Activated naive CD4-positive, alpha-beta T cell treated with anti-CD3 and anti-CD28 coated beads, Interleukin-2, amount 10 ng/mL, durations not matched to agents 7 days and 5 days (primary cell): ENCODE results near the gene CPXM2.

Source experiments
- CTCF ChIA-PET: fragments of 350-600 bp; sonication (Branson Sonifier 250); formaldehyde crosslinking; loops from one replicate; lab custom pipeline; 2021; ENCODE audit warnings: antibody characterized with exemption; lab: Charles Lee
- DNase-seq: peaks from one replicate; pipeline ENCODE4 v3.0.0-alpha.2; 2020
- H3K27ac Mint-ChIP-seq: one replicate; pipeline ENCODE4 v1.8.0; 2021; ENCODE audit warnings: mild to moderate bottlenecking, moderate library complexity, mixed read lengths
- H3K27me3 Mint-ChIP-seq: one replicate; pipeline ENCODE4 v1.8.0; 2021; ENCODE audit warnings: mild to moderate bottlenecking, mixed read lengths
- H3K36me3 Mint-ChIP-seq: one replicate; pipeline ENCODE4 v1.8.0; 2021; ENCODE audit warnings: mixed read lengths
- H3K4me1 Mint-ChIP-seq: one replicate; pipeline ENCODE4 v1.8.0; 2021; ENCODE audit warnings: mixed read lengths
- H3K4me3 Mint-ChIP-seq: one replicate; pipeline ENCODE4 v1.8.0; 2021; ENCODE audit warnings: mild to moderate bottlenecking, moderate library complexity, mixed read lengths
- H3K9me3 Mint-ChIP-seq: one replicate; pipeline ENCODE4 v1.8.0; 2021; ENCODE audit warnings: mixed read lengths

CPXM2 gene

DNA sequence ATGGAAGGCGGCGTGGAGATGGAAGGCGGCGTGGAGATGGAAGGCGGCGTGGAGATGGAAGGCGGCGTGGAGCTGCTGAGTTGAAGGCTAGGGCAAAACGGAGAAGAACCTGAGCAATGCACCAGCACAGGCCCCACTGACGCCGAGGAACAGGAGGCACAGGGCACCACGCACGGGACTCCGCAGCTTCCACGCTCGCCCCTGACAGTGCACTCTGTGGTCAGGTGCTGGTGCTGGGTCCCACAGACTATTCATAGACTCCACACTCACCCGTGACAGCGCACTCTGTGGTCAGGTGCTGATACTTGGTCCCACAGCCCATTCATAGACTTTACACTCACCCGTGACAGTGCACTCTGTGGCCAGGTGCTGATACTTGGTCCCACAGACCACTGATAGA lies 34.0 kb downstream of the CPXM2 start:
- no peaks in the 10 kb centered on the region for H3K9me3 Mint-ChIP-seq
- H3K4me3 Mint-ChIP-seq: no peak overlapping the region
- H3K27ac Mint-ChIP-seq: no peak overlapping the region
- CTCF ChIA-PET: no interaction called here
- H3K4me1 Mint-ChIP-seq: no peaks in the 10 kb centered on the region
- no peak for DNase-seq
- no peaks in the 10 kb centered on the region for H3K27me3 Mint-ChIP-seq
- no peaks in the 10 kb centered on the region for H3K36me3 Mint-ChIP-seq

GRCh38 chr10:123855008-123855684 lies 36.5 kb downstream of the CPXM2 start:
- Mint-ChIP-seq H3K36me3 (no peaks in the 10 kb centered on the region), H3K27ac (no peak overlapping the region), H3K4me1 (no peaks in the 10 kb centered on the region), H3K4me3 (no peak overlapping the region), H3K9me3 (no peaks in the 10 kb centered on the region), H3K27me3 (no peaks in the 10 kb centered on the region)
- CTCF ChIA-PET: no interaction called here
- DNase-seq: no peak

DNA sequence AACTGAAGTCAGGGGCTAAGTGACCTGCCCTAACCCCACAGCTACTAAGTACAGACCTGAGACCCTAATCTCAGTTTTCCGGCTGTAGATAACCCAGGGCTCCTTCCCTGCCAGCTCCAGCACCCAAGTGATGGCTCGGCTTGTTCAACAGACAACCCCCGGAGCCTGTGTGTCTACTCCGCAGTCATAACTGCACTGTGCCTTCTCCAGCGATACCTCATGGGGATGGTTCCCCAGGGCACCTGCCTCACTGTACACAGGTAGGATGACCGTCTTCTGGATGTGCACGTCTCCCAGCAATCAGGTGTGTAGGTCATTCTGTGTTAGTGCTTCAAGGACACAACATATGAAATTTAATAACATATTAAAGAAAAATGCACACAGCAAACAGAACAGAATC lies 37.1 kb downstream of the CPXM2 start:
- CTCF ChIA-PET: no interaction called here
- Mint-ChIP-seq H3K9me3 (no peaks in the 10 kb centered on the region), H3K4me3 (no peak overlapping the region), H3K36me3 (no peaks in the 10 kb centered on the region), H3K27me3 (no peaks in the 10 kb centered on the region), H3K27ac (no peak overlapping the region), H3K4me1 (no peaks in the 10 kb centered on the region)
- DNase-seq: no peak

- no peak overlapping the region for H3K4me3 Mint-ChIP-seq
- H3K9me3 Mint-ChIP-seq: no peaks in the 10 kb centered on the region
- no peaks in the 10 kb centered on the region for H3K27me3 Mint-ChIP-seq
- CTCF ChIA-PET: no interaction called here
- DNase-seq: no peak
- H3K36me3 Mint-ChIP-seq: no peaks in the 10 kb centered on the region
- no peak overlapping the region for H3K27ac Mint-ChIP-seq
- H3K4me1 Mint-ChIP-seq: no peaks in the 10 kb centered on the region
Measured at GRCh38 chr10:123854003-123854402, 37.6 kb downstream of the CPXM2 start.

GRCh38 chr10:123852411-123852951 lies 39.1 kb downstream of the CPXM2 start:
- CTCF ChIA-PET: no interaction called here
- Mint-ChIP-seq H3K27me3 (no peaks in the 10 kb centered on the region), H3K27ac (no peak overlapping the region), H3K36me3 (no peaks in the 10 kb centered on the region), H3K4me1 (no peaks in the 10 kb centered on the region), H3K9me3 (no peaks in the 10 kb centered on the region), H3K4me3 (no peak overlapping the region)
- no peak for DNase-seq

- H3K9me3 Mint-ChIP-seq: peaks cover 2% of the 10 kb centered on the region
- no peaks in the 10 kb centered on the region for H3K27me3 Mint-ChIP-seq
- H3K36me3 Mint-ChIP-seq: no peaks in the 10 kb centered on the region
- H3K4me1 Mint-ChIP-seq: no peaks in the 10 kb centered on the region
- no peak overlapping the region for H3K27ac Mint-ChIP-seq
- H3K4me3 Mint-ChIP-seq: no peak overlapping the region
- CTCF ChIA-PET: no interaction called here
- no peak for DNase-seq
Measured at GRCh38 chr10:123848564-123849457, 42.8 kb downstream of the CPXM2 start.

GRCh38 chr10:123847686-123848432 lies 43.7 kb downstream of the CPXM2 start:
- H3K36me3 Mint-ChIP-seq: no peaks in the 10 kb centered on the region
- no peaks in the 10 kb centered on the region for H3K4me1 Mint-ChIP-seq
- no peak overlapping the region for H3K27ac Mint-ChIP-seq
- DNase-seq: no peak
- H3K9me3 Mint-ChIP-seq: peaks cover 2% of the 10 kb centered on the region
- CTCF ChIA-PET: no interaction called here
- no peak overlapping the region for H3K4me3 Mint-ChIP-seq
- no peaks in the 10 kb centered on the region for H3K27me3 Mint-ChIP-seq

- DNase-seq: no peak
- Mint-ChIP-seq H3K36me3 (no peaks in the 10 kb centered on the region), H3K27me3 (no peaks in the 10 kb centered on the region), H3K4me3 (no peak overlapping the region), H3K9me3 (peaks cover 2% of the 10 kb centered on the region), H3K4me1 (no peaks in the 10 kb centered on the region), H3K27ac (no peak overlapping the region)
- CTCF ChIA-PET: interaction anchor here (0.7 kb wide), 1 partner anchor 1113 kb away, joined by 3 read pairs; no protein-coding TSS in a partner anchor
Measured at GRCh38 chr10:123843835-123844234, 47.8 kb downstream of the CPXM2 start.

- no peak for DNase-seq
- H3K27me3 Mint-ChIP-seq: no peaks in the 10 kb centered on the region
- no peaks in the 10 kb centered on the region for H3K4me1 Mint-ChIP-seq
- H3K9me3 Mint-ChIP-seq: peaks cover 2% of the 10 kb centered on the region
- H3K27ac Mint-ChIP-seq: no peak overlapping the region
- no peaks in the 10 kb centered on the region for H3K36me3 Mint-ChIP-seq
- no peak overlapping the region for H3K4me3 Mint-ChIP-seq
- CTCF ChIA-PET: no interaction called here
Measured at GRCh38 chr10:123842692-123843385, 48.8 kb downstream of the CPXM2 start.

- CTCF ChIA-PET: no interaction called here
- Mint-ChIP-seq H3K9me3 (peaks cover 2% of the 10 kb centered on the region), H3K36me3 (no peaks in the 10 kb centered on the region), H3K4me1 (no peaks in the 10 kb centered on the region), H3K27ac (no peak overlapping the region), H3K27me3 (no peaks in the 10 kb centered on the region), H3K4me3 (no peak overlapping the region)
- DNase-seq: no peak
Measured at GRCh38 chr10:123841560-123841959, 50.0 kb downstream of the CPXM2 start.

DNA sequence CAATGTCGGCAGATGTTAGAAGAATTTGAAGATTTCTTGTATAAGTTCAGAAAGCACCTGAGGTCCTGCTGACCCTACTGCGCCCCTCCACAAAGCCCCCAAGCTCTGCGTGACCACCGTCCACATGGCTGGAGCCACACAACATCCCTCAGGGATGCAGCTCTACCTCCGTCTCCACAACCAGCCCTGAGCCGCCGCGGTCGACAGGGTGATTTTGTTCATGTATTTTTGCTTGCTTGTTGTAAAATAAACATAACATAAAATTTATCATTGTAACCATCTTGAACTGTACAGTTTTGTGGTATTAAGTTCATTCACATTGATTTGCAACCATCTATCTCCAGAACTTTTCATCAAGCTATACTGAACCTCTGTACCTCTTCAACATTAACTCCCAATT lies 50.5 kb downstream of the CPXM2 start:
- Mint-ChIP-seq H3K4me1 (no peaks in the 10 kb centered on the region), H3K9me3 (peaks cover 2% of the 10 kb centered on the region), H3K27me3 (peaks cover 4% of the 10 kb centered on the region), H3K4me3 (no peak overlapping the region), H3K36me3 (no peaks in the 10 kb centered on the region), H3K27ac (no peak overlapping the region)
- CTCF ChIA-PET: no interaction called here
- no peak for DNase-seq

- CTCF ChIA-PET: no interaction called here
- no peak for DNase-seq
- Mint-ChIP-seq H3K27me3 (peaks cover 7% of the 10 kb centered on the region), H3K4me3 (no peak overlapping the region), H3K36me3 (no peaks in the 10 kb centered on the region), H3K27ac (no peak overlapping the region), H3K4me1 (no peaks in the 10 kb centered on the region), H3K9me3 (peaks cover 2% of the 10 kb centered on the region)
Measured at GRCh38 chr10:123840714-123841113, 50.9 kb downstream of the CPXM2 start.

- DNase-seq: no peak
- Mint-ChIP-seq H3K27ac (no peak overlapping the region), H3K27me3 (peaks cover 7% of the 10 kb centered on the region), H3K9me3 (no peaks in the 10 kb centered on the region), H3K4me1 (no peaks in the 10 kb centered on the region), H3K4me3 (no peak overlapping the region), H3K36me3 (no peaks in the 10 kb centered on the region)
- CTCF ChIA-PET: no interaction called here
Measured at GRCh38 chr10:123838596-123839310, 52.9 kb downstream of the CPXM2 start.
